ENCODE data around the gene MZT2B.
A peak's percentile ranks its signal among the peaks of the same experiment; 100 is the strongest.
"Not testable (repeated sequence)": the region's sequence is repeated elsewhere in the genome, so short reads cannot be mapped to it uniquely, and the experiment has no call there.

Gene MZT2B

GRCh38 chr2:130180404-130181324 lies 1.4 kb upstream of the MZT2B start:
- not testable (repeated sequence) for DNase-seq (ENCODE audit: low spot score)

- DNase-seq (ENCODE audit: low spot score) = peak; percentile 97
Measured at GRCh38 chr2:130181325-130181879, 660 bp upstream of the MZT2B start, which contains the start of gene SMPD4. TSS of gene SMPD4 (minus strand) at chr2:130181602. CDS start at chr2:130176592, 5,010 bp downstream.

- DNase-seq (ENCODE audit: low spot score) = not testable (repeated sequence)
Measured at GRCh38 chr2:130182826-130183511, 907 bp downstream of the MZT2B start.

GRCh38 chr2:130183512-130184373 lies 1.7 kb downstream of the MZT2B start:
- peak; percentile 14 for DNase-seq (ENCODE audit: low spot score)

- no peak for DNase-seq (ENCODE audit: low spot score)
Measured at GRCh38 chr2:130185436-130185835, 3.4 kb downstream of the MZT2B start.

- DNase-seq (ENCODE audit: low spot score) = no peak
Measured at GRCh38 chr2:130185896-130186295, 3.8 kb downstream of the MZT2B start.

DNA sequence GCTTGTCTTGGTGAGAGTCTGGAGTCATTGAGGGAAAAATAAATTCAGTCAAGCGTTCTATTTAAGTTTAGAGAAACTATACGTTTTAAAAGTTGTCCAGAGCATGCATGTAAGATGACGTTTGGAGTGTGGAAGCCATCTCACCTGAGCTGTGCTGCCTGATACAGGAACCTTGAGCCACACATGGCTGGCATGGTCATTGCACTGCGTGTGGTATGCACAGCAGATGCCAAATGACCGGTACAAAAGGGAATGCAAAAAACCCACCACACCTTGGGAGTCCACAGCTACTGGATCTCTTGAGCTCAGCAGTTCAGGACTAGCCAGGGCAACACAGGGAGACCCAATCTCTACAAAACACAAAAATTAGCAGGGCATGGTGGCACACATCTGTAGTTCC lies 4.3 kb downstream of the MZT2B start:
- no peak for DNase-seq (ENCODE audit: low spot score)

DNA sequence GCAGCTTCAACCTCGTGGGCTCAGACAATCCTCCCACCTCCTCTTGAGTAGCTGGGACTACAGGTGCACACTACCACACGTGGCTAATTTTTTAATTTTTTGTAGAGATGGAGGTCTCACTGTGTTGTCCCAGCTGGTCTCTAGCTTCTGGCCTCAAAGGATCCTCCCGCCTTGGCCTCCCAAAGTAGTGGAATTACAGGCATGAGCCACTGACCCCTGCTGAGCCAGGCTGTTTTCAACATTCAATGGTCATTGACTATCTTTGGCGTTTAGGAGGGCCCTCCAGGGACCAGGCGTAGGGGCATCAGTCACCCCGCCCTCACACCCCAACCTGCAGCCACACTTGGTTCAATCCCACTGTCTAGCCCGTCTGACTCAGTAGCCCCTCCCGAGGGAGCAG lies 5.2 kb downstream of the MZT2B start:
- DNase-seq (ENCODE audit: low spot score) = no peak

- not testable (repeated sequence) for DNase-seq (ENCODE audit: low spot score)
Measured at GRCh38 chr2:130187859-130188792, 6.1 kb downstream of the MZT2B start.

DNA sequence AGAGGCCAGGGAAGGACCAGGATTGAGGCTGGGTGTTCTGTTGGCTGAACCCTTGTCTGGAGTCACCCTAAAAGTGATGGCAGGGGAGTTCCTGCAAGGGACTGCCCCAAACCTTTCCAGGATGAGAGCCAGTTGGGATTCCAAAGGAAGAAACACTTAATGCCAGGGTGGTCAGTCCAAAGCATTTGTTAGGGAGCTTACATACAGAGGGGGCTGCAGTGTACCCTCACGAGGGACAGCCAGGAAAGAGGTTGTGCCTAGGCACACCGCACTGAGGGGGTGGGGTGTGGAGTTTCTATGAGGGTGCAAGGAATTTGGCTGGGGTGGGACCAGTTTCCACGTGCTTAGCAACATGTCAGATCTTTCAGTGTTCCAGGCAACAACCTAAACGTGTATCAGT lies 6.9 kb downstream of the MZT2B start:
- not testable (repeated sequence) for DNase-seq (ENCODE audit: low spot score)

- no peak for DNase-seq (ENCODE audit: low spot score)
Measured at GRCh38 chr2:130190237-130190636, 8.2 kb downstream of the MZT2B start.

GRCh38 chr2:130191319-130191718 lies 9.3 kb downstream of the MZT2B start:
- DNase-seq (ENCODE audit: low spot score) = not testable (repeated sequence)

- not testable (repeated sequence) for DNase-seq (ENCODE audit: low spot score)
Measured at GRCh38 chr2:130192451-130192850, 10.4 kb downstream of the MZT2B start.

GRCh38 chr2:130193824-130194223 lies 11.8 kb downstream of the MZT2B start:
- not testable (repeated sequence) for DNase-seq (ENCODE audit: low spot score)

DNA sequence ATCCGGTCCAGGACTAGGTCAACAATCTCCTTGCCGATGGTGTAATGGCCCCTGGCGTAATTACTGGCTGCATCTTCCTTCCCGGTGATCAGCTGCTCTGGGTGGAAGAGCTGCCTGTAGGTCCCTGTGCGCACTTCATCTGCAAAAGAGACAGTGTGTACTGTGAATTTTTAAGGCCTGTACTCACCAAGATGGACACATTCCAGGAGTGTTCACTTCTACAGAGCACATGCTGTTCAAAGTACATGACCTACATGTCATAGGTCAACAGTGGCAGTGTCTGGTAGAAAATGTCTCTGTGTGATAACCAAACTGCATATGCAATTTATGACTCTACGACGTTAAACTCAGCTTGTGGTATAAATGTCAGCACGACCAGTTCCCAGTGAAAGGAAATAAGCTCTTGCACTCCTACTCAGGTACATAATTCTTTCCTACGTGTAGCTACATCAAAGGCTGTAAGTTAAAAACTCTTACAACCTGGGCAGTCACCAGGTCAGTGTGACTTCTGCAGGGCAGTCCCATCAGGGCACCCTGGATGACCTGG lies 13.1 kb downstream of the MZT2B start:
- not testable (repeated sequence) for DNase-seq (ENCODE audit: low spot score)

- DNase-seq (ENCODE audit: low spot score) = not testable (repeated sequence)
Measured at GRCh38 chr2:130196052-130196451, 14.0 kb downstream of the MZT2B start.

DNA sequence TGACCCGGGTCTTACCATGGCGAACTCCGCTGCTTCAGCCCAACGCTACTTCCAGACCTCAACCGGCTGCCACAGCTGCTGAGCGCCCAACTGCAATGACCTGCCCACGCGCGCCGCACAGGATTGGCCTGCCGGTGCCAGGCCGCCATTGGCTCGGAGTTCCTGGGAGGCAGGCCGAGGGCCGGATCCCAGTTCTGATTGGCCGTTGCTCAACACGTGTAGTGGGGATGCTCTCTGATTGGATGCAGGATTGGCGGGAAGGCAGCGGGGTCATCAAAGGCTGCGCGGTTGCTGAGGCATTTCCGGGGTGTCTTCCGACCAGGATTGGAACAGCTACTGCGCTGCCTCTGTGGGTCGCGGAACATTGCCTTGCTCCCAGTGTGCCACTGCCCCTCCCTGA lies 16.3 kb downstream of the MZT2B start, which contains the start of gene TUBA3E:
TUBA3E (minus strand) TSS at position 97 of the 400 bp plus-strand sequence; CDS start at position 18, 79 bp downstream.
- no peak for DNase-seq (ENCODE audit: low spot score)

- DNase-seq (ENCODE audit: low spot score) = not testable (repeated sequence)
Measured at GRCh38 chr2:130202518-130202917, 20.5 kb downstream of the MZT2B start.

DNA sequence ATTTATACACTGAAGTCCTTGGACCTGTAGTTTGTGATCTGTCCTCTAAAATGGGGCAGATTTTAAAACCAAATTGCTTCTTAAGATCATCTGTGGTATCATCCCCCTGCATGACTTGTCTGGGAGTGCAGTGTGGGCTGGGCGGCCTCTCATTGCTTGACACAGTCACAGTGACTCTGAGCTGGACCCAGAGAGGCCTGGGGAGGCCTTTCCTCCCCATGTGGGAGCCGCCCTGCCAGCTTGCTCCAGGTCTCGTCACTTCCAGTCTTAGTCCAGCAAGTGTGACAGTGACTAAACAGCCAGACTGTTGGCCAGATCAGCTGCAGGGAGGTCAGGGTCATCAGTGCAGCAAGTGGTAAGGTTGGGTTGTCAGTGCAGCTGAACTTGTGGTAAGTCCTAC lies 21.1 kb downstream of the MZT2B start:
- not testable (repeated sequence) for DNase-seq (ENCODE audit: low spot score)

DNA sequence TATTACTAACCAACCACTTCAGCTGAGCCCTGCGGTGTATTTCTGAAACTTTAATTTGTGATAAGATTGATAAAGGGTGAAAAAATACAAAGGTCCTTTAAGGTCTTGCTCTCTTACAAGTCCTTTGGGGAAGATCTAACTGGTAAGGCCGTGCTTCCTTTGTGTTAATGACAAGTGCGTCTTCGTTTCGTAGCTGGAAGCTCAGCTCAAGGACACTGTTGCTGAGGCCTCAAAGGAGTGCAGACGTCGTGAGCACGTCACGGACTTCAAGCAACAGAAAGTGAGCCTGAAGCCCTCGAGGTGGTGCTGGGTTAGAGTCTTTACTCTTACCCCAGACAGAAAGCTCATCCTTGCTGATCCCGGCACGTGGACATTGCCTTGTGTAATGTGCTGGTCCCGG lies 25.0 kb downstream of the MZT2B start:
- not testable (repeated sequence) for DNase-seq (ENCODE audit: low spot score)
